K562 (cell line): ENCODE data around the gene EFCAB5. TPM values are rescaled to one million over a fixed set of nuclear protein-coding genes. Genes with fewer than 3 reads are reported as not detected.

Experiments
- CLOCK ChIP-seq: fragments of 250-450 bp; sonication (Bioruptor Pico); IDR thresholded peaks from 2 replicates; pipeline ENCODE4 v1.4.0; 2020; ENCODE audit warnings: mild to moderate bottlenecking, moderate library complexity, borderline replicate concordance
- E2F4 ChIP-seq: sonication (generic); formaldehyde crosslinking; IDR thresholded peaks from 2 replicates; pipeline ENCODE4 v1.8.0; 2022; ENCODE audit warnings: mild to moderate bottlenecking, low read depth, missing genetic modification reagents
- ETV5 ChIP-seq: sonication (generic); formaldehyde crosslinking; IDR thresholded peaks from 2 replicates; pipeline ENCODE4 v1.4.0; 2020; ENCODE audit warnings: low read depth, mild to moderate bottlenecking, missing genetic modification reagents
- HNRNPK ChIP-seq: fragments of 200-400 bp; formaldehyde crosslinking; IDR thresholded peaks from one replicate; pipeline ENCODE4 v1.6.1; 2018; ENCODE audit warnings: mild to moderate bottlenecking, low read depth, low read length; ENCODE audit not compliant: poor library complexity, severe bottlenecking
- POLR2B ChIP-seq: fragments of 450-650 bp; IDR thresholded peaks from 2 replicates; pipeline ENCODE4 v1.6.1; 2018; ENCODE audit warnings: low read depth; ENCODE audit not compliant: partially characterized antibody
- PRPF4 ChIP-seq: fragments of 200-400 bp; formaldehyde crosslinking; IDR thresholded peaks from one replicate; pipeline ENCODE4 v1.6.1; 2017; ENCODE audit warnings: low read length, low read depth, mild to moderate bottlenecking; ENCODE audit not compliant: insufficient read depth, poor library complexity, severe bottlenecking
- RBM17 ChIP-seq: fragments of 200-400 bp; formaldehyde crosslinking; IDR thresholded peaks from 2 replicates; pipeline ENCODE4 v1.6.1; 2017; ENCODE audit warnings: low read depth, mild to moderate bottlenecking, low read length, borderline replicate concordance
- SAFB ChIP-seq: fragments of 200-400 bp; formaldehyde crosslinking; IDR thresholded peaks from 2 replicates; pipeline ENCODE4 v1.6.1; 2017; ENCODE audit warnings: low read depth, low read length, borderline replicate concordance
- SIN3B ChIP-seq: fragments of 450-650 bp; IDR thresholded peaks from 2 replicates; pipeline ENCODE4 v1.6.1; 2017; ENCODE audit warnings: low read depth, mild to moderate bottlenecking, moderate library complexity
- SMAD4 ChIP-seq: fragments of 250-450 bp; sonication (Bioruptor Pico); conservative IDR thresholded peaks from 2 replicates; pipeline ENCODE4 v1.8.0; 2021; ENCODE audit warnings: inconsistent platforms, mild to moderate bottlenecking, moderate library complexity
- TSHZ1 ChIP-seq: fragments of 250-450 bp; sonication (Bioruptor Pico); IDR thresholded peaks from 2 replicates; pipeline ENCODE4 v1.4.0; 2020; ENCODE audit warnings: mild to moderate bottlenecking, moderate library complexity
- ZFP1 ChIP-seq: fragments of 450-650 bp; formaldehyde crosslinking; IDR thresholded peaks from 2 replicates; pipeline ENCODE4 v1.4.0; 2020; ENCODE audit warnings: mild to moderate bottlenecking, mixed read lengths
- ZNF175 ChIP-seq: fragments of 200-800 bp; sonication (Bioruptor generic); IDR thresholded peaks from 2 replicates; pipeline ENCODE4 v1.6.1; 2016; ENCODE audit warnings: low read depth, mild to moderate bottlenecking, missing genetic modification characterization, missing compliant biosample characterization
- ZNF184 ChIP-seq: sonication (generic); formaldehyde crosslinking; IDR thresholded peaks from 2 replicates; pipeline ENCODE4 v1.5.0; 2020; ENCODE audit warnings: missing genetic modification reagents
- ZNF518B ChIP-seq: fragments of 250-450 bp; sonication (Bioruptor Pico); IDR thresholded peaks from 2 replicates; pipeline ENCODE4 v1.5.0; 2021; ENCODE audit warnings: mild to moderate bottlenecking, moderate library complexity
- ZNF668 ChIP-seq: fragments of 250-450 bp; sonication (Bioruptor Pico); IDR thresholded peaks from 2 replicates; pipeline ENCODE4 v1.8.0; 2022; ENCODE audit warnings: mild to moderate bottlenecking, inconsistent platforms
- polyA plus RNA-seq, 8 experiments: library from polyadenylated mRNA; depleted of rRNA in 4 of 8; stranded (reverse) in 5 of 8; unstranded in 3 of 8; fragments of >200 nt; fragmentation: Nextera tagmentation in 2 of 8; fragmentation: Illumina TruSeq in 1 of 8; extraction: Ambion mirVana in 2 of 8; extraction: Trizol in 1 of 8; gene quantifications; 2 replicates each; pipeline versions ENCODE4 v1.2.1 to v1.2.3, GENCODE V29; 2011 to 2014; ENCODE audit warnings: inconsistent platforms in 1 of 8, missing spikeins in 1 of 8
- total RNA-seq, 7 experiments: library from RNA; depleted of rRNA in 6 of 7; stranded (reverse); fragments of >200 nt in 6 of 7; fragmentation: Illumina TruSeq in 2 of 7; extraction: Trizol in 2 of 7; gene quantifications; 2 replicates each; pipeline versions ENCODE4 v1.2.1 to v1.2.3, GENCODE V29; 2011 to 2021; ENCODE audit warnings: low replicate concordance in 1 of 7

EFCAB5 gene
- total and polyA plus RNA-seq, 9 of the 15 experiments (the other 6 are each of a cell fraction or from before 2014, with no cell fraction given), result 0.06 to 0.11 TPM; not detected in 7

GRCh38 chr17:30104575-30105339, 163.3 kb downstream of the EFCAB5 start (continued):
- TF ChIP-seq SMAD4, result peak; percentile 87
- TF ChIP-seq TSHZ1, result no peak
- peak; percentile 69; the same call in 1 of the 2 replicates for TF ChIP-seq ETV5
- TF ChIP-seq E2F4, result no peak
- no peak for TF ChIP-seq SIN3B
- no peak for TF ChIP-seq PRPF4
- no peak for TF ChIP-seq ZNF668 (CRISPR knock-in tag)
- TF ChIP-seq ZNF175 (CRISPR knock-in tag), result no peak
- TF ChIP-seq ZNF518B (CRISPR knock-in tag), result no peak
- no peak for TF ChIP-seq POLR2B
- no peak for TF ChIP-seq SAFB
- no peak for TF ChIP-seq HNRNPK
- no peak for TF ChIP-seq CLOCK (CRISPR knock-in tag)
- TF ChIP-seq RBM17, result no peak
- no peak for TF ChIP-seq ZFP1 (CRISPR knock-in tag)
- TF ChIP-seq ZNF184, result no peak
